Measurements from ENCODE around the gene LMF1. TPM values are rescaled to one million over a fixed set of nuclear protein-coding genes. Genes with fewer than 3 reads are reported as not detected.

LMF1 gene
- total RNA-seq, 1 experiment from 2014 or later, result 13.5 TPM

GRCh38 chr16:928526-928925 is 42.3 kb downstream of the LMF1 start:
- Histone ChIP-seq H3K9ac (ENCODE audit: low read length) (no peak overlapping the region), H3K4me2 (ENCODE audit: low read length) (no peak overlapping the region), H3K36me3 (ENCODE audit: low read depth, low read length) (peaks cover 4% of the 10 kb centered on the region; the same call in 1 of the 2 replicates), H3K27ac (ENCODE audit: low read length) (no peak overlapping the region), H3K79me2 (ENCODE audit: low read length) (no peaks in the 10 kb centered on the region), H2AFZ (ENCODE audit: low read length) (no peak overlapping the region), H3K9me3 (ENCODE audit: low read length) (no peaks in the 10 kb centered on the region), H4K20me1 (ENCODE audit: low read length) (no peaks in the 10 kb centered on the region), H3K4me1 (ENCODE audit: insufficient read depth, low read length) (no peaks in the 10 kb centered on the region), H3K4me3 (ENCODE audit: low read length) (no peak overlapping the region), H3K9me2 (replicated peaks; ENCODE audit: low read length) (no peaks in the 10 kb centered on the region), H3K27me3 (ENCODE audit: low read length) (no peaks in the 10 kb centered on the region), H3F3A (ENCODE audit: low read length, unreplicated experiment) (no peaks in the 10 kb centered on the region)
- no TSS peak for BruUV-seq (replicated peaks)
- intact Hi-C loops (cut with micrococcal nuclease), result no loop called here
- ATAC-seq, result no peak
- CTCF ChIA-PET, result no interaction called here
- POLR2A ChIA-PET (ENCODE audit: unreplicated experiment), result no interaction called here
- DNase-seq, result no peak
- TF ChIP-seq EZH2phosphoT487 (IDR thresholded peaks at IDR 0.05; ENCODE audit: borderline replicate concordance, low read length) (no peak), CTCF (conservative IDR thresholded peaks at IDR 0.05; ENCODE audit: low read depth, low read length) (no peak), EZH2 (IDR thresholded peaks at IDR 0.05; ENCODE audit: low read length, unreplicated experiment) (no peak)

- no peak overlapping the region for H3K4me2 ChIP-seq (ENCODE audit: low read length)
- no peaks in the 10 kb centered on the region for H4K20me1 ChIP-seq (ENCODE audit: low read length)
- H3F3A ChIP-seq (ENCODE audit: low read length, unreplicated experiment), result no peaks in the 10 kb centered on the region
- TF ChIP-seq EZH2phosphoT487 (IDR thresholded peaks at IDR 0.05; ENCODE audit: borderline replicate concordance, low read length) (no peak), CTCF (conservative IDR thresholded peaks at IDR 0.05; ENCODE audit: low read depth, low read length) (no peak), EZH2 (IDR thresholded peaks at IDR 0.05; ENCODE audit: low read length, unreplicated experiment) (no peak)
- peaks cover 4% of the 10 kb centered on the region; the same call in 1 of the 2 replicates for H3K36me3 ChIP-seq (ENCODE audit: low read depth, low read length)
- no peak overlapping the region for H3K9ac ChIP-seq (ENCODE audit: low read length)
- H3K27me3 ChIP-seq (ENCODE audit: low read length), result no peaks in the 10 kb centered on the region
- BruUV-seq (replicated peaks), result no TSS peak
- H3K79me2 ChIP-seq (ENCODE audit: low read length), result no peaks in the 10 kb centered on the region
- CTCF ChIA-PET, result no interaction called here
- H3K9me3 ChIP-seq (ENCODE audit: low read length), result no peaks in the 10 kb centered on the region
- POLR2A ChIA-PET (ENCODE audit: unreplicated experiment), result no interaction called here
- H3K9me2 ChIP-seq (replicated peaks; ENCODE audit: low read length), result no peaks in the 10 kb centered on the region
- H3K4me1 ChIP-seq (ENCODE audit: insufficient read depth, low read length), result no peaks in the 10 kb centered on the region
- H3K4me3 ChIP-seq (ENCODE audit: low read length), result no peak overlapping the region
- DNase-seq (no peak), ATAC-seq (no peak)
- no peak overlapping the region for H3K27ac ChIP-seq (ENCODE audit: low read length)
- no peak overlapping the region for H2AFZ ChIP-seq (ENCODE audit: low read length)
- intact Hi-C loops (cut with micrococcal nuclease), result no loop called here
Measured at GRCh38 chr16:927931-928330, 42.9 kb downstream of the LMF1 start.

GRCh38 chr16:927406-927805 is 43.4 kb downstream of the LMF1 start:
- intact Hi-C loops (cut with micrococcal nuclease), result no loop called here

More at GRCh38 chr16:927406-927805, 43.4 kb downstream of the LMF1 start:
- ChIA-PET CTCF (no interaction called here), POLR2A (ENCODE audit: unreplicated experiment) (interaction anchor here (0.5 kb wide), 1 partner anchor 37 kb away, joined by 3 read pairs; no protein-coding TSS in a partner anchor)
- Histone ChIP-seq H2AFZ (ENCODE audit: low read length) (no peak overlapping the region), H3K4me1 (ENCODE audit: insufficient read depth, low read length) (no peaks in the 10 kb centered on the region), H3K9me2 (replicated peaks; ENCODE audit: low read length) (no peaks in the 10 kb centered on the region), H3K27me3 (ENCODE audit: low read length) (no peaks in the 10 kb centered on the region), H4K20me1 (ENCODE audit: low read length) (no peaks in the 10 kb centered on the region), H3K79me2 (ENCODE audit: low read length) (no peaks in the 10 kb centered on the region), H3K9ac (ENCODE audit: low read length) (no peak overlapping the region), H3K27ac (ENCODE audit: low read length) (no peak overlapping the region), H3K4me3 (ENCODE audit: low read length) (no peak overlapping the region), H3K4me2 (ENCODE audit: low read length) (no peak overlapping the region), H3K36me3 (ENCODE audit: low read depth, low read length) (peaks cover 4% of the 10 kb centered on the region; the same call in 1 of the 2 replicates), H3K9me3 (ENCODE audit: low read length) (no peaks in the 10 kb centered on the region), H3F3A (ENCODE audit: low read length, unreplicated experiment) (no peaks in the 10 kb centered on the region)
- TF ChIP-seq CTCF (conservative IDR thresholded peaks at IDR 0.05; ENCODE audit: low read depth, low read length) (no peak), EZH2 (IDR thresholded peaks at IDR 0.05; ENCODE audit: low read length, unreplicated experiment) (no peak), EZH2phosphoT487 (IDR thresholded peaks at IDR 0.05; ENCODE audit: borderline replicate concordance, low read length) (no peak)
- ATAC-seq (no peak), DNase-seq (no peak)
- no TSS peak for BruUV-seq (replicated peaks)
